Measurements from ENCODE around the gene DCT.

DCT gene

GRCh38 chr13:94390881-94391280 is 88.6 kb downstream of the DCT start:
- DNase-seq: no peak

GRCh38 chr13:94389604-94390351 is 89.7 kb downstream of the DCT start:
- DNase-seq: no peak

- no peak for DNase-seq
Observed at GRCh38 chr13:94387047-94387446, 92.4 kb downstream of the DCT start.

Measured in CD4-positive, alpha-beta T cell treated with Interleukin-21 for 1 hour (primary cell).